Measurements from ENCODE around the gene GABPA. TPM values are rescaled to one million over a fixed set of nuclear protein-coding genes. Genes with fewer than 3 reads are reported as not detected.
A peak's percentile ranks its signal among the peaks of the same experiment; 100 is the strongest.

Gene GABPA
- polyA plus RNA-seq, 3 donors, result 44.2 to 50.4 (median 48.3) TPM

DNA sequence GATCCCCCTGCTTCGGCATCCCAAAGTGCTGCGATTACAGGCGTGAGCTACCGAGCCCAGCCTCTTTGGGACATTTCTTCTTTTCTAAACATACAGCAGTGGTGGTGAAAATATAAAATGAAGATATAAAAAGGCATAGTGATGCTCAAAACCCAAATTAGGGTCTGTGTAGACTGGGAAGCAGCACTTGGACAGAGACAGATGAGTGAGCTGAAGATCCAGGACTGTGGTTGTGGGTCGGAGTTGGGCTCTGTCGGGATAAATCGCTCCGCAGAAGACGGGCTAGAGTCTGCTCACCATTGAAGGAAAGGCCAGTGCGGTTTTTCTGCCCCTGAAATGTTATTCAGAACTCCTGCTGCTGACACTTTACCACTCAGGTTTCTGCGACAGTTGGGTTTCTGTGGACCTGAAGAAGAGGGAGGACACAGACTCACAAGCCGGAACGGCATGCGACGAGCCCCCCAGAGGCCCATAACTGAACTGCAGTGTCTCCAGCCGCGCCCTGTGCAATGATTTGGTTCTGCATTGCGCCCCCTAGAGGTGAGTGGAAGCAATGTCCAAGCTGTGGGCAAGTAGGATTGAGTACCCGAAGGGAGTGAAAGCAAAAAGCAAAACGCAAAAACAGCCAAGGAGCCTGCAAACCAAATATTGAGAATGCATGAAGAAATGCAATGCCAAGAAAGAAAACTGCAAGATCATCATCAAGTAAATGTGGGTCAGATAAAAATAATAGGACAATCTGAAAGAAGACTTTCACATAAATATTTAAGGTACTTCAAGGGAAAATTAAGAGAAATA, 66.6 kb downstream of the GABPA start:
- peak in 2 of 3 donors; percentile 31 to 49 for DNase-seq (ENCODE audit: low read depth in 3 of 3, low spot score in 2 of 3)

DNA sequence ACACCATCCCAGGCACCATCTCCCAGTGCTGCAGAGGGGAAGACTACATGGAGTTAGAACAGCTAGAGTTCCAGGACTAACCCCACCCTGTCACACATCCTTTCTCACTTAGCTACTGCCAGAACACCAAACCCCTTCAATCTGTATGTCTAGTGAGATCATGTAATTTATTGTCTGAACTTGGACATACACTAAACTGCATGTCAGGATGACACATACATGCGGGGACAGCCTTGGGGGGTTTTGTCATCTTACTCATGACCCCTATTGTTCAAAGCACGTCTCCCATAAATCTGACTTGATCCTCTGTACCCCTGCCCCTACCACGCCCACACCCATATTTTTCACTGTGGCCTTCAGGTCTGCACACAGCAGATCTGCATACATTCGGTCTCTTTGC, 71.3 kb downstream of the GABPA start:
- no peak for DNase-seq (ENCODE audit: low read depth in 3 of 3, low spot score in 2 of 3)

DNA sequence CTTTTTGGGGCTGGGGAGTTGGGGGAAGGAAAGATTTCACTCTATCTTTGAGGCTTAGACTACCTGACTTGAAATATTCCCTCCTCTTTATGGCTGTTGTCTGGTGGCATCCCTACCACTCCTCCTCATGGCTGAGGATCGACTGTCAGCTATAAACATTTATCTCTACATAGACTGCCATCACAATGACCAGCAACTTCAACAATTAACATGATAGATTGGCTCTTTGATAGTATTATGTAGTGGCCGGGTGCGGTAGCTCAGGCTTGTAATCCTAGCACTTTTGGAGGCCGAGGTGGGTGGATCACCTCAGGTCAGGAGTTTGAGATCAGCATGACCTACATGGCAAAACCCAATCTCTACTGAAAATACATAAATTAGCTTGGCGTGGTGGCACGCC, 72.4 kb downstream of the GABPA start:
- DNase-seq (ENCODE audit: low read depth in 3 of 3, low spot score in 2 of 3), result no peak

DNA sequence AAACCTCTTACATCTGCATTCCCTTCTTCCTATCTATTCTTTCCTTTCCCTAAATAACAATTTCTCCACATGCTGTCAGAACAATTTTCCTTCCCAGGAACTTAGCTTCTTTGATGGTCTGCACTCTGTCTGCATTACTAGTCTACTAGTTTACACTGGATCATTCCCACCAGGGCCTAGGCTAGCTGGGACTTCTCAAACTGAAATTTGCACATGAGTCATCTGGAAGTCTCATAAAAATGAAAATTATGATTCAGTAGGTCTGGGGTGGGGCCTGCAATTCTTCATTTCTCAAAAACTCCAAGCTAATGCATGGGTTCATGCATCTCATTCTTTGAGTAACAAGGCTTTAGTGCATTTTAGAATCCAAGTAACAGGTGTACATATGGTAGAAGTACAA, 74.2 kb downstream of the GABPA start:
- DNase-seq (ENCODE audit: low read depth in 3 of 3, low spot score in 2 of 3), result no peak

DNA sequence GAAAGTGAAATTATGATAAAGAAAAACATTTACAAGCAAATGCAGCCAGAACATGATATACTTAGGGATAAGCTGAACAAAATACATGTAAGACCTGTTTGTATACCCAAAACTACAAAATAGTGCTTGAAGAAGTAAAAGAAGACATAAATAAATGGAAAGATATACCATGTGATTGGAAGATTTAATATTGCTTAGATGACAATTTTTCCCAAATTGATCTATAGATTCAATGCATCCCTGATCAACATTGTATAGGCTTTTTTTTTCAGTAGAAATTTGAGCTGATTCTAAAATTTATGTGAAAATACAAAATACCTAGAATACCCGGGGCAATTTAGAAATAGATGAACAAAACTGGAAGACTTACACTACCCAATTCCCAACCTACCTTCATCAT, 76.4 kb downstream of the GABPA start:
- no peak for DNase-seq (ENCODE audit: low read depth in 3 of 3, low spot score in 2 of 3)

DNA sequence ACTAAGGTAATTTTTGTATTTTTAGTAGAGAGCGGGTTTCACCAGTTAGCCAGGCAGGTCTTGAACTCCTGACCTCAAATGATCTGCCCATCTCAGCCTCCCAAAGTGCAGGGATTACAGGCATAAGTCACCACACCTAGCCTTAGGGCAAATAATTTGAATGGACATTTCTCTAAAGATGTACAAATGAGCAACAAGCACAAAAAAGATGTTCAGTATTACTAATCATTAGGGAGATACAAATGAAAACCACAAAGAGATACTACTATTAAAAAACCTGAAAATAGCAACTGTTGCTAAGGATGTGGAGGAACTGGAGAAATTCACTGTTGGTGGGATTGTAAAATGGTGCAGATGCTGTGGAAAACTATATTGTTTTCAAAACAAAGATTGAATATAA, 79.1 kb downstream of the GABPA start:
- no peak for DNase-seq (ENCODE audit: low read depth in 3 of 3, low spot score in 2 of 3)

DNA sequence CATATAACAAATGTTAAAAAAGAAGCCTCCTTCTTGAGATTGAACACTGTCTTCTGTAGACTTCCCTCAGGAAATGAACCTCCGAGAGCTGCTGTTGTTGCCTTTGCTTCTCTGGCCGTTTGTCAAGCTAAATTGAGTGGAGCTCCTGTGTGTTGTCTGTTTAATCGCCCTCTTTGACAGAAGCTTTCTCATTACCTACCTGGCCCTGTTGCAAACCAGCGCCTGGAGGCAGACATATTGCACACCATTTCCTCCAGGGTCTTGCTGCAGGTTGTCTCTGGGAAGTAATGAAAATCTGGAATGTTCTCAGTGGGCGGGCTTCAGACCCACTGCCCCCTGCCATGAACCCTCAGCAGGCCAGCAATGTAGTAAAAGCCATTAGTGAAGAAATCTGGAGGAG, 83.3 kb downstream of the GABPA start:
- no peak for DNase-seq (ENCODE audit: low read depth in 3 of 3, low spot score in 2 of 3)

DNA sequence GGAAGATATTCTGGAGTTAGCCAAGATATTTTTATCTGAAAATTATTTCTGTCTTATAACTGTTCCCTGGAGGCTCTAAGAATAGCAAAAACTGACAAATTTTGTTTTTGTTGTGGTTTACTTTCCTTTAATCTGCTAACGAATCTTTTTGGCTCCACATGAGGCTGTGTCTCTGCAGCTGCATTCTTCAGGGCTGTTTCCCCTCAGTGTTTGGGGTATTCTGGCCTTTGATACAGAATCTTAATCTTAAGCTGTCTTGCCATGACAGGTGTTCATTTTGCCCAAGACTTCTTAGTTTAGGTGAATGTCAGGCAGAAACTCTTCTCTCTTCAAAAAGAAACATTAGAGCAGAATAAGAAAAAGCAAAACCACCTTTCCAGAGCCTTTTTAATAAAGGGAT, 83.8 kb downstream of the GABPA start:
- DNase-seq (ENCODE audit: low read depth in 3 of 3, low spot score in 2 of 3), result no peak

Other genes with a start within 250 kb of the GABPA start
- gene MRPL39, start 127.5 kb upstream of the GABPA start, polyA plus RNA-seq (ENCODE audit: insufficient read length in 3 of 3), result 10 to 100 TPM; 44.2 to 47.7 (median 45.6) TPM
- 10 to 100 TPM; 10.2 to 11.2 (median 10.5) TPM for gene JAM2, start 95.7 kb upstream of the GABPA start, polyA plus RNA-seq (ENCODE audit: insufficient read length in 3 of 3)
- gene ATP5PF, start 68 bp upstream of the GABPA start, polyA plus RNA-seq (ENCODE audit: insufficient read length in 3 of 3), result 100 to 1,000 TPM; 271 to 284 (median 280) TPM